Thymus (tissue), 11 donors: ENCODE measurements around the gene PRRG4. TPM values are rescaled to one million over a fixed set of nuclear protein-coding genes. Genes with fewer than 3 reads are reported as not detected.
"Not testable (repeated sequence)": the region's sequence is repeated elsewhere in the genome, so short reads cannot be mapped to it uniquely, and the experiment has no call there.

Experiments
- DNase-seq, 9 donors: peaks; one replicate each; pipeline ENCODE4 v3.0.0-alpha.2; 2013; ENCODE audit warnings: low spot score in 9 of 9, low read depth in 6 of 9, missing footprints in 1 of 9
- H3K27ac ChIP-seq, 2 donors: one replicate each; pipeline ENCODE4 v1.5.1; 2013; ENCODE audit warnings: control low read depth in 1 of 2, low read depth in 1 of 2, low read length in 1 of 2, mild to moderate bottlenecking in 1 of 2, moderate library complexity in 1 of 2
- H3K27me3 ChIP-seq, 2 donors: one replicate each; pipeline ENCODE4 v1.5.1; 2013; ENCODE audit warnings: low read length in 1 of 2; ENCODE audit not compliant: control insufficient read depth in 2 of 2, insufficient read depth in 1 of 2
- H3K36me3 ChIP-seq, 2 donors: one replicate each; pipeline ENCODE4 v1.5.1; 2013; ENCODE audit warnings: low read length in 1 of 2, mild to moderate bottlenecking in 1 of 2, moderate library complexity in 1 of 2; ENCODE audit not compliant: control insufficient read depth in 2 of 2, insufficient read depth in 2 of 2
- H3K4me1 ChIP-seq, 2 donors: one replicate each; pipeline ENCODE4 v1.5.1; 2013; ENCODE audit warnings: low read length in 2 of 2; ENCODE audit not compliant: control insufficient read depth in 2 of 2, insufficient read depth in 2 of 2
- H3K4me3 ChIP-seq, 2 donors: one replicate each; pipeline ENCODE4 v1.5.1; 2013; ENCODE audit warnings: low read length in 2 of 2, control low read depth in 1 of 2, mild to moderate bottlenecking in 1 of 2
- H3K9me3 ChIP-seq, 2 donors: one replicate each; pipeline ENCODE4 v1.5.1; 2013; ENCODE audit warnings: low read length in 1 of 2, mild to moderate bottlenecking in 1 of 2; ENCODE audit not compliant: control insufficient read depth in 2 of 2, insufficient read depth in 1 of 2
- WGBS: extraction: QIAGEN DNeasy Blood & Tissue Kit; methylation state at CpG from one replicate; pipeline ENCODE4 v1.1.7; 2013; 5-methylcytosine and 5-hydroxymethylcytosine counted together
- polyA plus RNA-seq: library from polyadenylated mRNA; stranded (reverse); fragments of 200-250 nt; gene quantifications from one replicate; pipeline ENCODE4 v1.2.3, GENCODE V29; 2013
- total RNA-seq: library from RNA; stranded (reverse); fragments of 120-200 nt; gene quantifications from one replicate; pipeline ENCODE4 v1.2.4, GENCODE V29; 2013
- donor health status: healthy.

PRRG4 gene
- total and polyA plus RNA-seq, 2 donors, result 3.1 to 14.4 TPM

DNA sequence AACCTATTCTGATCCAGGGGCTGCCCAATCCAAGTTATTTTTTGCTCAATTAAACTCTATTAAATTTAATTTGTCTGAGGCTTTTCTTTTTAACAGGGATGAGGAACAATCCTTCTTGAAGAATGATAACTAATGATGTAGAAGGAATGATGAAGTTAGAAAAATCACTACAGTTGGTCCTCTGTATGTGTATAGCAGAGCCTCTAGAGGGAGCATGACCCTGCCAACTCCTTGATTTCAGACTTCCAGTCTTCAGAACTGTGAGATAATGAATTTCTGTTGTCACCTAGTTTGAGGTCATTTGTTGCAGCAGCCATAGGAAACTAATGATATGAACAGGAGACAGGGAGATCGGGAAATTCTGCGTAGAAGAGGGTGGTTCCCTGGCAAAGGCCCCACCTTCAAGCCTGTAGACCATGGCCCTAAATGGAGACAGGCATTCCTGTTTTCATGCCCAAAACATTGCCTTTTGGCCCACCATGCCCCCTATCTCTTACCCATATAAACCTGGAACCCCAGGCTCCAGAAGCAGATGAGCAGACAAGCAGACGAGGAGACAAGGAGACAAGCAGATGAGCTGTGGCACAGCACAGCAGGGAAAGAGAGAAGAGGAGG, 55.1 kb downstream of the PRRG4 start:
- Histone ChIP-seq H3K27me3 (no peaks in the 10 kb centered on the region), H3K4me3 (no peak overlapping the region), H3K36me3 (no peaks in the 10 kb centered on the region), H3K27ac (no peak overlapping the region), H3K9me3 (no peaks in the 10 kb centered on the region), H3K4me1 (no peaks in the 10 kb centered on the region)
- DNase-seq, result no peak
- 90% methylated on average over 3 of the region's 3 CpGs for WGBS

- no peaks in the 10 kb centered on the region for H3K27me3 ChIP-seq
- no peaks in the 10 kb centered on the region for H3K9me3 ChIP-seq
- H3K4me1 ChIP-seq, result no peaks in the 10 kb centered on the region
- DNase-seq, result no peak
- H3K27ac ChIP-seq, result no peak overlapping the region
- 97% methylated on average over 9 of the region's 9 CpGs for WGBS
- H3K36me3 ChIP-seq, result no peaks in the 10 kb centered on the region
- H3K4me3 ChIP-seq, result no peak overlapping the region
These were observed 55.8 kb downstream of the PRRG4 start for GRCh38 chr11:32885556-32885955.

GRCh38 chr11:32886180-32886579, 56.5 kb downstream of the PRRG4 start:
- H3K9me3 ChIP-seq, result no peaks in the 10 kb centered on the region
- no peaks in the 10 kb centered on the region for H3K36me3 ChIP-seq
- no peaks in the 10 kb centered on the region for H3K27me3 ChIP-seq
- 95% methylated on average over 3 of the region's 3 CpGs for WGBS
- H3K4me1 ChIP-seq, result no peaks in the 10 kb centered on the region
- no peak overlapping the region for H3K27ac ChIP-seq
- no peak for DNase-seq
- H3K4me3 ChIP-seq, result no peak overlapping the region

- 98% methylated on average over 20 of the region's 20 CpGs for WGBS
- not testable (repeated sequence) for H3K9me3 ChIP-seq, H3K27ac ChIP-seq, H3K27me3 ChIP-seq, DNase-seq, H3K4me1 ChIP-seq, H3K36me3 ChIP-seq, H3K4me3 ChIP-seq
These were observed 58.1 kb downstream of the PRRG4 start for GRCh38 chr11:32887707-32888383.

- not testable (repeated sequence) for H3K36me3 ChIP-seq, H3K9me3 ChIP-seq, DNase-seq, H3K27me3 ChIP-seq, H3K4me3 ChIP-seq, H3K4me1 ChIP-seq, H3K27ac ChIP-seq
- WGBS, result 98% methylated on average over 17 of the region's 17 CpGs
These were observed 58.6 kb downstream of the PRRG4 start for GRCh38 chr11:32888384-32888710.

- no peaks in the 10 kb centered on the region for H3K9me3 ChIP-seq
- H3K27ac ChIP-seq, result no peak overlapping the region
- H3K4me3 ChIP-seq, result no peak overlapping the region
- H3K27me3 ChIP-seq, result no peaks in the 10 kb centered on the region
- H3K36me3 ChIP-seq, result no peaks in the 10 kb centered on the region
- H3K4me1 ChIP-seq, result peaks cover 3 to 6% of the 10 kb centered on the region in 2 donors
- no peak for DNase-seq
These were observed 59.1 kb downstream of the PRRG4 start for GRCh38 chr11:32888805-32889204.

- Histone ChIP-seq H3K9me3 (no peaks in the 10 kb centered on the region), H3K27ac (no peak overlapping the region), H3K27me3 (no peaks in the 10 kb centered on the region), H3K4me1 (peaks cover 6 to 11% of the 10 kb centered on the region in 2 donors), H3K4me3 (no peak overlapping the region), H3K36me3 (no peaks in the 10 kb centered on the region)
- 70% methylated on average over 11 of the region's 11 CpGs for WGBS
- DNase-seq, result no peak
These were observed 61.3 kb downstream of the PRRG4 start for GRCh38 chr11:32890843-32891656.

GRCh38 chr11:32891657-32892354, 62.1 kb downstream of the PRRG4 start:
- Histone ChIP-seq H3K4me1 (peaks cover 6 to 11% of the 10 kb centered on the region in 2 donors), H3K9me3 (no peaks in the 10 kb centered on the region), H3K4me3 (peak overlapping the region; percentile 65 to 94), H3K27ac (peak overlapping the region; percentile 79 to 92), H3K36me3 (no peaks in the 10 kb centered on the region), H3K27me3 (no peaks in the 10 kb centered on the region)
- DNase-seq, result no peak
- WGBS, result 21% methylated on average over 10 of the region's 10 CpGs
